ENCODE data around the gene CCL22.
A peak's percentile ranks its signal among the peaks of the same experiment; 100 is the strongest.
"Not testable (repeated sequence)": the region's sequence is repeated elsewhere in the genome, so short reads cannot be mapped to it uniquely, and the experiment has no call there.

Gene CCL22

GRCh38 chr16:57358527-57359095, at the start of gene CCL22:
CCL22 (plus strand) TSS chr16:57358783; CDS start chr16:57358817, 34 bp downstream.
- peak; percentile 69 for DNase-seq

GRCh38 chr16:57310801-57311200, 47.8 kb upstream of the CCL22 start:
- DNase-seq: no peak

GRCh38 chr16:57313509-57313908, 45.1 kb upstream of the CCL22 start:
- no peak for DNase-seq

GRCh38 chr16:57314161-57314785, 44.3 kb upstream of the CCL22 start:
- DNase-seq: no peak

- DNase-seq: no peak
Observed at GRCh38 chr16:57315416-57315815, 43.2 kb upstream of the CCL22 start.

GRCh38 chr16:57316390-57317017, 42.1 kb upstream of the CCL22 start:
- no peak for DNase-seq

- no peak for DNase-seq
Observed at GRCh38 chr16:57318240-57318970, 40.2 kb upstream of the CCL22 start.

GRCh38 chr16:57319646-57320045, 38.9 kb upstream of the CCL22 start:
- DNase-seq: no peak

GRCh38 chr16:57324749-57325148, 33.8 kb upstream of the CCL22 start:
- DNase-seq: peak; percentile 56

GRCh38 chr16:57325458-57325857, 33.1 kb upstream of the CCL22 start:
- no peak for DNase-seq

- DNase-seq: no peak
Observed at GRCh38 chr16:57329718-57330327, 28.8 kb upstream of the CCL22 start.

GRCh38 chr16:57331355-57331754, 27.2 kb upstream of the CCL22 start:
- no peak for DNase-seq

GRCh38 chr16:57333402-57333801, 25.2 kb upstream of the CCL22 start:
- DNase-seq: no peak

GRCh38 chr16:57335366-57335765, 23.2 kb upstream of the CCL22 start:
- no peak for DNase-seq

- no peak for DNase-seq
Observed at GRCh38 chr16:57341062-57341440, 17.5 kb upstream of the CCL22 start.

GRCh38 chr16:57341441-57342303, 16.9 kb upstream of the CCL22 start:
- DNase-seq: peak; percentile 63

GRCh38 chr16:57342606-57343005, 16.0 kb upstream of the CCL22 start:
- DNase-seq: not testable (repeated sequence)

GRCh38 chr16:57343221-57343620, 15.4 kb upstream of the CCL22 start:
- no peak for DNase-seq

- not testable (repeated sequence) for DNase-seq
Observed at GRCh38 chr16:57344094-57344493, 14.5 kb upstream of the CCL22 start.

- DNase-seq: no peak
Observed at GRCh38 chr16:57345021-57345420, 13.6 kb upstream of the CCL22 start.

- no peak for DNase-seq
Observed at GRCh38 chr16:57345666-57346204, 12.8 kb upstream of the CCL22 start.

- DNase-seq: no peak
Observed at GRCh38 chr16:57347858-57348257, 10.7 kb upstream of the CCL22 start.

Data from RPMI8226 (cell line).